Osteocyte (in vitro differentiated cells): ENCODE data around the gene BST2. TPM values are rescaled to one million over a fixed set of nuclear protein-coding genes. Genes with fewer than 3 reads are reported as not detected.

ENCODE experiments used
- DNase-seq: peaks from one replicate; pipeline ENCODE4 v3.0.0; 2021; ENCODE audit warnings: mixed read lengths; ENCODE audit not compliant: unreplicated experiment; ENCODE audit errors: extremely low spot score
- H3K27ac Mint-ChIP-seq: one replicate; pipeline ENCODE4 v1.8.0; 2021; ENCODE audit warnings: mild to moderate bottlenecking, mixed read lengths; ENCODE audit not compliant: unreplicated experiment
- H3K27me3 Mint-ChIP-seq: one replicate; pipeline ENCODE4 v1.8.0; 2021; ENCODE audit warnings: mixed read lengths; ENCODE audit not compliant: unreplicated experiment
- H3K36me3 Mint-ChIP-seq: one replicate; pipeline ENCODE4 v1.8.0; 2021; ENCODE audit warnings: mixed read lengths; ENCODE audit not compliant: unreplicated experiment
- H3K4me1 Mint-ChIP-seq: one replicate; pipeline ENCODE4 v1.8.0; 2021; ENCODE audit warnings: mixed read lengths; ENCODE audit not compliant: unreplicated experiment
- H3K4me3 Mint-ChIP-seq: one replicate; pipeline ENCODE4 v1.8.0; 2021; ENCODE audit warnings: mild to moderate bottlenecking, moderate library complexity, mixed read lengths; ENCODE audit not compliant: unreplicated experiment
- H3K9me3 Mint-ChIP-seq: one replicate; pipeline ENCODE4 v1.8.0; 2021; ENCODE audit warnings: mixed read lengths; ENCODE audit not compliant: unreplicated experiment
- total RNA-seq: library from RNA; stranded (reverse); gene quantifications from 2 replicates; pipeline ENCODE4 v1.2.1, GENCODE V29; 2021
- TF ChIP-seq, protein P1 (sequence below): fragments of 200-600 bp; sonication (generic); IDR thresholded peaks from 2 replicates; pipeline ENCODE4 v1.5.0; 2021; ENCODE audit warnings: antibody characterized with exemption, mild to moderate bottlenecking, moderate library complexity

BST2 gene
- total RNA-seq, 1 donor from 2014 or later, result 1.8 TPM

DNA sequence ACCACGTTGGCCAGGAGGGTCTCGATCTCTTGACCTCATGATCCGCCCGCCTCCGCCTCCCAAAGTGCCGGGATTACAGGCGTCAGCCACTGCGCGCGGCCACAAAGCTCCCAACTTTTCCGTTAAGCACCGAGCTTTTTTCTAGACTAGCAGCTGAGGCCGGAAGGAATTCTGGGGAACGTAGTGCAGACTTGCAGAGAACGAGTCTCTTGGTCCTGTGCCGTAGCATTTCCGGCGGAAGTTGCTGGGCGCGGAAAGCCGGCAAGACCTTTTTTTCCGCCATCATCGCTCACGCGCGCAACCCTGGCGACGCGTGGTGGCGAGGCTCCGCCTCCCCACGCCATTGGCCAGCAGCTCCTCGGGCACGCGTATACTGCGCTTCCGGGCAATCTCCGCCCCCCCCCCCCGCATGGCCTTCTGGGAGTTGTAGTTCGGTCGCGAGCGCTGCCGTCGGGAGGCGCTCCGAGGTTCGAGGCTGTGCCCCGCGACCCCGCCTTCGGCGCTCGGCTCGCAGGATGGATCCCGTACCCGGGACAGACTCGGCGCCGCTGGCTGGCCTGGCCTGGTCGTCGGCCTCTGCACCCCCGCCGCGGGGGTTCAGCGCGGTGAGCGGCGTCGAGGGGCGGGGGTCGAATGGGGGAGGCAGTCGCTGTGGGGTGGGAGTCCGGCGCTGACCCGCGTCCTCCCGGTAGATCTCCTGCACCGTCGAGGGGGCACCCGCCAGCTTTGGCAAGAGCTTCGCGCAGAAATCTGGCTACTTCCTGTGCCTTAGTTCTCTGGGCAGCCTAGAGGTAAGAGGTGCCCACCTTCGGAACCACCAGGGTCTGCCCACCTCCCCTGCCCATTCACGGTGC is 14.4 kb upstream of the BST2 start, which contains the start of gene MVB12A:
Gene MVB12A, plus strand, starts transcription at position 427 of the 854 bp plus-strand sequence. Its CDS starts 89 bp downstream, at position 516.
- Mint-ChIP-seq H3K27me3 (peaks cover 11% of the 10 kb centered on the region), H3K4me3 (peak within 1 kb of the TSS; percentile 83), H3K9me3 (no peaks in the 10 kb centered on the region), H3K36me3 (peaks cover 3% of the 10 kb centered on the region), H3K4me1 (peaks cover 17% of the 10 kb centered on the region), H3K27ac (peak within 1 kb of the TSS; percentile 97)
- peak; percentile 99 for DNase-seq
- TF ChIP-seq, protein P1, sequence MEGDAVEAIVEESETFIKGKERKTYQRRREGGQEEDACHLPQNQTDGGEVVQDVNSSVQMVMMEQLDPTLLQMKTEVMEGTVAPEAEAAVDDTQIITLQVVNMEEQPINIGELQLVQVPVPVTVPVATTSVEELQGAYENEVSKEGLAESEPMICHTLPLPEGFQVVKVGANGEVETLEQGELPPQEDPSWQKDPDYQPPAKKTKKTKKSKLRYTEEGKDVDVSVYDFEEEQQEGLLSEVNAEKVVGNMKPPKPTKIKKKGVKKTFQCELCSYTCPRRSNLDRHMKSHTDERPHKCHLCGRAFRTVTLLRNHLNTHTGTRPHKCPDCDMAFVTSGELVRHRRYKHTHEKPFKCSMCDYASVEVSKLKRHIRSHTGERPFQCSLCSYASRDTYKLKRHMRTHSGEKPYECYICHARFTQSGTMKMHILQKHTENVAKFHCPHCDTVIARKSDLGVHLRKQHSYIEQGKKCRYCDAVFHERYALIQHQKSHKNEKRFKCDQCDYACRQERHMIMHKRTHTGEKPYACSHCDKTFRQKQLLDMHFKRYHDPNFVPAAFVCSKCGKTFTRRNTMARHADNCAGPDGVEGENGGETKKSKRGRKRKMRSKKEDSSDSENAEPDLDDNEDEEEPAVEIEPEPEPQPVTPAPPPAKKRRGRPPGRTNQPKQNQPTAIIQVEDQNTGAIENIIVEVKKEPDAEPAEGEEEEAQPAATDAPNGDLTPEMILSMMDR, result no peak

DNA sequence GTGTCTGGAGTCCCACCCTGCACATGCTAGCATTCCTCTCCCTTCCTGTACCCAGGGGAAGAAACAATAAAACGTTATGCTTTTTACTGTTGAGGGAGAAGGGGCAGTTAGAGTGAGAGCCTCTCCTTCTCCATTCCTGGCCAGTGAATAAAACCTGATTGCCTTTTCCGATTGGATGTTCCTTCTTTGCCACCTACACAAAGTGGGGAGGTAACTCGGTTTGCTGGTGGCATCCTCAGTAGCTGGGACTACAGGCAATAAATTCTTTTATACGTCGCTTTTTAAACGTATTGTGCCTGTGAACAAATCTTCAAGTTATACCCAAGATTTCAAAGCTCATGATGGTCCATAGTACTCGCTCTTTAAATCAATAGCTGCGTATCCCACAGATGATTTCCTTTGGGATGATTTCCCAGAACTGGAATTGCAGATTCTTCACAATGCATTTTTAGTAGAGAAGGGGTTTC is 13.8 kb upstream of the BST2 start:
- TF ChIP-seq, protein P1, result no peak
- Mint-ChIP-seq H3K4me1 (peaks cover 14% of the 10 kb centered on the region), H3K4me3 (peak overlapping the region; percentile 83), H3K27me3 (peaks cover 11% of the 10 kb centered on the region), H3K36me3 (peaks cover 3% of the 10 kb centered on the region), H3K27ac (peak overlapping the region; percentile 97), H3K9me3 (no peaks in the 10 kb centered on the region)
- DNase-seq, result no peak

DNA sequence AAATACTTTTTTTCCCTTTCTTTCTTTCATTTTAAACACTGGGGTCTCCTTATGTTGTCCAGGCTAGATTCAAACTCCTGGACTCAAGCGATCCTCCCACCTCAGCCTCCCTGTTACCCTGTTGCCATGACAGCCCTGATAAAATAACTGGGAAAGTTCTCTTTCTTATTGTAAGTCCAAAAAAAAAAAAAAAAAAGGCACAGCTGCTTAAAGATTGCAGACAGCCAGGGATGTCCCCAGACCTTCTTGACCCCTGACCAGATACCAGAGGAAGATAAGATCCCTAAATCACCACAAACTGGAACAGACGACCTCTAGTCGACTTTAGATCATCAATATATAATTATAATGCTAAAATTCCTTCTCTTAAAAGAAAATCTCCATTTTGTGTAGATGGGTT is 13.3 kb upstream of the BST2 start:
- Mint-ChIP-seq H3K9me3 (no peaks in the 10 kb centered on the region), H3K4me1 (peaks cover 13% of the 10 kb centered on the region), H3K27ac (peak overlapping the region; percentile 97), H3K4me3 (peak overlapping the region; percentile 83), H3K36me3 (peaks cover 3% of the 10 kb centered on the region), H3K27me3 (peaks cover 11% of the 10 kb centered on the region)
- TF ChIP-seq, protein P1, result no peak
- no peak for DNase-seq

DNA sequence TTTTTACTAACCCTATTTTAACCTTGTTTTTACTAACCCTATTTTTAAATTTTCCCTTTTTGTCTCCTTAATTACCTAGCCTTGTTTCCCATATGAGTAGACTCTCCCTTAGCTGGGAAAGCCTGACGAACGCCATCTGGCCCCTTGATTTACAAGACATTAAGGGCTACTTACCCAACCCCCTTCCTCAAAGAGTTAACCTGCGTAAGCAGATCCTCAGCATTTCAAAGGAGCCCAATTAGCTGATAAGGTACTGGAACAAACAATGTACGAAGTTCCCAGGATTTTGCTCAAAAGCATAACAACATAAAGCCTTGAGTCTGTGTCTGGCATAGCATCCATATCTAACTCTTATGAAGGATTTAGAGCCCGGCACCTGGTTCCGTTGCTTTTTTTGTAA is 9.7 kb upstream of the BST2 start:
- DNase-seq, result no peak
- no peak overlapping the region for H3K27ac Mint-ChIP-seq
- H3K27me3 Mint-ChIP-seq, result peaks cover 20% of the 10 kb centered on the region
- H3K4me3 Mint-ChIP-seq, result no peak overlapping the region
- no peaks in the 10 kb centered on the region for H3K9me3 Mint-ChIP-seq
- H3K4me1 Mint-ChIP-seq, result peaks cover 14% of the 10 kb centered on the region
- TF ChIP-seq, protein P1, result no peak
- H3K36me3 Mint-ChIP-seq, result no peaks in the 10 kb centered on the region

DNA sequence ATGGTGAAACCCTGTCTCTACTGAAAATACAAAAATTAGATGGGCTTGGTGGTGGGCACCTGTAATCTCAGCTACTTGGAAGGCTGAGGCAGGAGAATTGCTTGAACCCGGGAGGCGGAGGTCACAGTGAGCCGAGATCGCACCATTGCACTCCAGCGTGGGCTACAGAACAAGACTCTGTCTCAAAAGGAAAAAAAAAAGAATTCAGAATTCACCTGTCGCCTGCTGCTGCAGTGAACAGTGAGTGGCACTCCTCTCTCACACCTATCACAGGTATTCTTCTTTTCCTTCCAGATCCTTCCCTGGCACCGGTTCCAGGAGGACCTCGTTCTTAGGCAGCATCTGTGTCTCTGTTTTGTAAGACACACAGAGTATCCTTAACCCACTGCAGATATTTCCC is 8.7 kb upstream of the BST2 start:
- H3K4me1 Mint-ChIP-seq, result peaks cover 8% of the 10 kb centered on the region
- no peak overlapping the region for H3K27ac Mint-ChIP-seq
- TF ChIP-seq, protein P1, result no peak
- no peak overlapping the region for H3K4me3 Mint-ChIP-seq
- peaks cover 20% of the 10 kb centered on the region for H3K27me3 Mint-ChIP-seq
- DNase-seq, result no peak
- H3K9me3 Mint-ChIP-seq, result no peaks in the 10 kb centered on the region
- no peaks in the 10 kb centered on the region for H3K36me3 Mint-ChIP-seq
